H1 (cell line): Measurements from ENCODE around the gene ACY1. TPM values are rescaled to one million over a fixed set of nuclear protein-coding genes. Genes with fewer than 3 reads are reported as not detected.

Source experiments
- CTCF ChIA-PET: fragments of 300-600 bp; sonication (Branson Sonifier 250); formaldehyde crosslinking; loops from one replicate; lab custom pipeline; 2021; ENCODE audit not compliant: partially characterized antibody; lab: Charles Lee
- POLR2A ChIA-PET: fragments of 300-600 bp; sonication (Branson Sonifier 250); formaldehyde crosslinking; loops from one replicate; lab custom pipeline; 2021; ENCODE audit warnings: inconsistent platforms; ENCODE audit not compliant: partially characterized antibody; lab: Charles Lee
- DNase-seq, 2 experiments: peaks; one replicate each; pipeline versions ENCODE4 v3.0.0 to v3.0.0-alpha.2; 2010 to 2022; ENCODE audit warnings: low spot score in 2 of 2, low read depth in 1 of 2, mixed read lengths in 1 of 2
- FAIRE-seq: peaks from 2 replicates; lab custom pipeline; 2011; peaks lifted over from hg19 to GRCh38; lab: Jason Lieb, UNC
- H2AFZ ChIP-seq: 2 replicates; pipeline ENCODE4 v1.8.1; 2012; ENCODE audit warnings: low read length, inconsistent platforms
- H2AK5ac ChIP-seq: 2 replicates; pipeline ENCODE4 v1.6.1; 2013; ENCODE audit warnings: low read depth, low read length
- H2BK120ac ChIP-seq: replicated peaks from 2 replicates; pipeline ENCODE3; 2013; ENCODE audit warnings: low read depth, low read length, inconsistent platforms
- H2BK12ac ChIP-seq: 2 replicates; pipeline ENCODE4 v1.6.1; 2013; ENCODE audit warnings: low read depth, low read length
- H2BK15ac ChIP-seq: 2 replicates; pipeline ENCODE4 v1.6.1; 2013; ENCODE audit warnings: low read length
- H2BK20ac ChIP-seq: 2 replicates; pipeline ENCODE4 v1.6.1; 2013; ENCODE audit warnings: low read length
- H2BK5ac ChIP-seq: 2 replicates; pipeline ENCODE4 v1.6.1; 2013; ENCODE audit warnings: low read depth, low read length
- H3K14ac ChIP-seq: 2 replicates; pipeline ENCODE4 v1.6.1; 2013; ENCODE audit warnings: inconsistent platforms; ENCODE audit not compliant: insufficient read length
- H3K18ac ChIP-seq: 2 replicates; pipeline ENCODE4 v1.6.1; 2013; ENCODE audit warnings: low read length; ENCODE audit errors: extremely low read depth
- H3K23ac ChIP-seq: 2 replicates; pipeline ENCODE4 v1.6.1; 2013; ENCODE audit warnings: inconsistent platforms; ENCODE audit not compliant: insufficient read length
- H3K23me2 ChIP-seq: 2 replicates; pipeline ENCODE4 v1.6.1; 2013; ENCODE audit warnings: low read depth, low read length
- H3K27ac ChIP-seq: 2 replicates; pipeline ENCODE4 v1.6.1; 2011; ENCODE audit warnings: low read depth, low read length, inconsistent platforms
- H3K27me3 ChIP-seq, 4 experiments: replicated peaks in 1 of 4; 1 replicate in 1 of 4; 2 replicates in 3 of 4; pipeline versions ENCODE4 v1.6.1 to v1.8.1; 2011 to 2013; ENCODE audit warnings: low read length in 3 of 4, mild to moderate bottlenecking in 3 of 4, inconsistent platforms in 2 of 4, mixed read lengths in 2 of 4, moderate library complexity in 1 of 4; ENCODE audit not compliant: control insufficient read depth in 3 of 4, insufficient read depth in 3 of 4; ENCODE audit errors: extremely low read depth in 1 of 4
- H3K36me3 ChIP-seq, 4 experiments: 2 replicates each; pipeline versions ENCODE4 v1.6.1 to v1.8.1; 2011 to 2013; ENCODE audit warnings: mild to moderate bottlenecking in 4 of 4, low read length in 3 of 4, moderate library complexity in 2 of 4, control low read depth in 1 of 4, inconsistent platforms in 1 of 4; ENCODE audit not compliant: insufficient read depth in 4 of 4, control insufficient read depth in 2 of 4
- H3K4ac ChIP-seq: replicated peaks from 2 replicates; pipeline ENCODE3; 2013; ENCODE audit warnings: low read length, low read depth, mixed read lengths, inconsistent platforms; ENCODE audit not compliant: insufficient read length
- H3K4me1 ChIP-seq, 4 experiments: replicated peaks in 1 of 4; 1 replicate in 1 of 4; 2 replicates in 3 of 4; pipeline versions ENCODE4 v1.6.1 to v1.8.1; 2011 to 2013; ENCODE audit warnings: low read length in 3 of 4, inconsistent platforms in 2 of 4, mixed read lengths in 1 of 4; ENCODE audit not compliant: insufficient read depth in 4 of 4, control insufficient read depth in 3 of 4
- H3K4me2 ChIP-seq, 2 experiments: 2 replicates each; pipeline versions ENCODE4 v1.6.1 to v1.8.1; 2011 to 2013; ENCODE audit warnings: low read depth in 2 of 2, low read length in 2 of 2, control low read depth in 1 of 2, inconsistent platforms in 1 of 2, mild to moderate bottlenecking in 1 of 2; ENCODE audit not compliant: insufficient read depth in 1 of 2
- H3K4me3 ChIP-seq, 4 experiments: fragments of 200-600, 300-600 bp in 1 of 4; sonication (generic), shearing (Covaris generic), sonication (Bioruptor Twin) in 1 of 4; 2 replicates each; pipeline versions ENCODE4 v1.5.1 to v1.8.1; 2011 to 2016; ENCODE audit warnings: low read length in 4 of 4, low read depth in 3 of 4, control low read depth in 2 of 4, inconsistent platforms in 2 of 4, mild to moderate bottlenecking in 2 of 4, mixed read lengths in 1 of 4, moderate library complexity in 1 of 4; ENCODE audit not compliant: insufficient read depth in 2 of 4; ENCODE audit errors: extremely low read depth in 1 of 4
- H3K56ac ChIP-seq: replicated peaks from 2 replicates; pipeline ENCODE3; 2013; ENCODE audit warnings: low read depth, mild to moderate bottlenecking, mixed read lengths, low read length, inconsistent platforms; ENCODE audit not compliant: insufficient read length
- H3K79me1 ChIP-seq: 2 replicates; pipeline ENCODE4 v1.6.1; 2013; ENCODE audit warnings: low read depth, low read length, control low read depth
- H3K79me2 ChIP-seq, 2 experiments: 2 replicates each; pipeline versions ENCODE4 v1.6.1 to v1.8.1; 2012 to 2013; ENCODE audit warnings: low read length in 2 of 2, mild to moderate bottlenecking in 2 of 2, inconsistent platforms in 1 of 2; ENCODE audit not compliant: insufficient read depth in 2 of 2, control insufficient read depth in 1 of 2
- H3K9ac ChIP-seq, 4 experiments: replicated peaks in 1 of 4; 1 replicate in 1 of 4; 2 replicates in 3 of 4; pipeline versions ENCODE4 v1.6.1 to v1.8.1; 2011 to 2013; ENCODE audit warnings: low read depth in 3 of 4, low read length in 3 of 4, control low read depth in 2 of 4, mild to moderate bottlenecking in 2 of 4, moderate library complexity in 2 of 4, inconsistent platforms in 1 of 4; ENCODE audit errors: extremely low read depth in 1 of 4
- H3K9me3 ChIP-seq, 2 experiments: 2 replicates each; pipeline versions ENCODE4 v1.6.1 to v1.8.1; 2012 to 2013; ENCODE audit warnings: mild to moderate bottlenecking in 2 of 2, moderate library complexity in 2 of 2, control low read depth in 1 of 2, inconsistent platforms in 1 of 2, low read depth in 1 of 2, low read length in 1 of 2, mixed read lengths in 1 of 2; ENCODE audit not compliant: insufficient read depth in 2 of 2
- H4K20me1 ChIP-seq, 2 experiments: replicated peaks in 1 of 2; 2 replicates each; pipeline versions ENCODE3 to v1.8.1; 2011 to 2013; ENCODE audit warnings: inconsistent platforms in 2 of 2, low read length in 2 of 2, mild to moderate bottlenecking in 1 of 2; ENCODE audit not compliant: insufficient read depth in 2 of 2, control insufficient read depth in 1 of 2
- H4K5ac ChIP-seq: 2 replicates; pipeline ENCODE4 v1.6.1; 2013; ENCODE audit warnings: low read length, low read depth, mixed read lengths, inconsistent platforms; ENCODE audit not compliant: insufficient read length
- H4K8ac ChIP-seq: 2 replicates; pipeline ENCODE4 v1.8.0; 2013; ENCODE audit warnings: mild to moderate bottlenecking, moderate library complexity, low read length, inconsistent platforms; ENCODE audit not compliant: insufficient read depth; ENCODE audit errors: extremely low read depth
- H4K91ac ChIP-seq: replicated peaks from 2 replicates; pipeline ENCODE3; 2013; ENCODE audit warnings: low read length, mixed read lengths, inconsistent platforms; ENCODE audit not compliant: insufficient read length
- ATF3 ChIP-seq: IDR thresholded peaks from 2 replicates; pipeline ENCODE4 v1.6.1; 2011; ENCODE audit warnings: low read depth, mild to moderate bottlenecking, low read length; ENCODE audit not compliant: insufficient read depth
- CTBP2 ChIP-seq: IDR thresholded peaks from 2 replicates; pipeline ENCODE4 v1.7.0; 2011; ENCODE audit warnings: borderline replicate concordance, mild to moderate bottlenecking, moderate library complexity, mixed read lengths, low read length; ENCODE audit not compliant: insufficient read depth, insufficient read length
- GABPA ChIP-seq: IDR thresholded peaks from 2 replicates; pipeline ENCODE4 v1.6.1; 2011; ENCODE audit warnings: mild to moderate bottlenecking, low read length, moderate library complexity, borderline replicate concordance; ENCODE audit not compliant: insufficient read depth
- HDAC2 ChIP-seq, 2 experiments: fragments of 300-600 bp in 1 of 2; sonication (generic) in 1 of 2; IDR thresholded peaks; 2 replicates each; pipeline ENCODE4 v1.6.1; 2011 to 2012; ENCODE audit warnings: low read depth in 2 of 2, low read length in 2 of 2, mild to moderate bottlenecking in 2 of 2, moderate library complexity in 2 of 2, borderline replicate concordance in 1 of 2, inconsistent platforms in 1 of 2
- HDAC6 ChIP-seq: IDR thresholded peaks from one replicate; pipeline ENCODE4 v1.7.1; 2012; ENCODE audit warnings: low read depth, mild to moderate bottlenecking, inconsistent platforms, low read length, moderate library complexity
- JUND ChIP-seq: IDR thresholded peaks from 2 replicates; pipeline ENCODE4 v1.6.1; 2011; ENCODE audit warnings: mild to moderate bottlenecking, improper control_type of control experiment, low read length
- NANOG ChIP-seq: IDR thresholded peaks from 2 replicates; pipeline ENCODE4 v1.6.1; 2011; ENCODE audit warnings: low read length, low read depth, mild to moderate bottlenecking, inconsistent platforms; ENCODE audit not compliant: insufficient read depth, poor library complexity, severe bottlenecking
- POLR2A ChIP-seq, 2 experiments: IDR thresholded peaks; 1 replicate in 1 of 2; 2 replicates in 1 of 2; pipeline ENCODE4 v1.6.1; 2011; ENCODE audit warnings: low read depth in 2 of 2, low read length in 2 of 2, mild to moderate bottlenecking in 2 of 2; ENCODE audit errors: control extremely low read depth in 1 of 2
- SP1 ChIP-seq: IDR thresholded peaks from 2 replicates; pipeline ENCODE4 v1.6.1; 2011; ENCODE audit warnings: low read depth, low read length
- SRF ChIP-seq: IDR thresholded peaks from 2 replicates; pipeline ENCODE4 v1.6.1; 2011; ENCODE audit warnings: mild to moderate bottlenecking, low read depth, low read length, moderate library complexity
- SUZ12 ChIP-seq: fragments of 200-600 bp; sonication (generic); IDR thresholded peaks from 2 replicates; pipeline ENCODE4 v1.6.1; 2012; ENCODE audit warnings: mild to moderate bottlenecking, inconsistent platforms, low read length, moderate library complexity, mixed read lengths
- ZNF274 ChIP-seq: IDR thresholded peaks from 2 replicates; pipeline ENCODE4 v1.7.0; 2012; ENCODE audit warnings: low read length, borderline replicate concordance; ENCODE audit errors: extremely low read depth
- polyA plus RNA-seq, 7 experiments: library from polyadenylated mRNA; depleted of rRNA in 3 of 7; stranded (reverse) in 5 of 7; unstranded in 2 of 7; fragments of >200 nt in 5 of 7; fragments of 200-250 nt in 2 of 7; gene quantifications; 1 replicate in 5 of 7; 2 replicates in 1 of 7; 4 replicates in 1 of 7; pipeline versions ENCODE4 v1.2.1 to v1.2.3, GENCODE V29; 2011 to 2013; ENCODE audit warnings: missing spikeins in 2 of 7, mixed read lengths in 2 of 7
- total RNA-seq: library from RNA; stranded (reverse); fragmentation: NEBNext Ultra II Directional; extraction: Animal tissue kit (Norgen Biotek cat#: 25700); gene quantifications from 2 replicates; pipeline ENCODE4 v1.2.1, GENCODE V29; 2021

Gene ACY1
- total and polyA plus RNA-seq, 2 of the 8 experiments (the other 6 are each of a cell fraction or from before 2014, with no cell fraction given) = 48.3 to 113 TPM

- ChIA-PET POLR2A (interaction anchor here (7.2 kb wide), 1 partner anchor 17 kb away, joined by 95 read pairs; the partner anchor contains the start of gene RPL29), CTCF (interaction anchor here (0.7 to 24.7 kb wide), 6 partner anchors 8 to 112 kb away, joined by 3 to 984 read pairs (median 16); partner anchors contain the start of gene DUSP7)
- Histone ChIP-seq H2BK15ac (no peak overlapping the region), H3K18ac (no peak overlapping the region), H3K4me3 (no peak overlapping the region), H3K4me2 (no peak overlapping the region), H3K79me1 (no peaks in the 10 kb centered on the region), H3K23me2 (peaks cover 7% of the 10 kb centered on the region; the same call in 1 of the 2 replicates), H3K27ac (no peak overlapping the region), H2AFZ (no peak overlapping the region), H3K9me3 (no peaks in the 10 kb centered on the region), H3K9ac (no peak overlapping the region), H2BK12ac (no peak overlapping the region), H3K27me3 (no peaks in the 10 kb centered on the region; a peak in 1 of 7 replicates), H3K23ac (no peak overlapping the region), H2BK20ac (no peak overlapping the region), H3K14ac (no peak overlapping the region), H3K79me2 (no peaks in the 10 kb centered on the region), H3K4ac (no peak overlapping the region), H3K56ac (no peak overlapping the region), H2AK5ac (no peak overlapping the region), H3K36me3 (no peaks in the 10 kb centered on the region), H4K91ac (no peak overlapping the region), H2BK120ac (no peak overlapping the region), H3K4me1 (peaks cover 4 to 17% (median 14%) of the 10 kb centered on the region in 4 experiments), H4K8ac (no peak overlapping the region), H4K20me1 (peaks cover 0 to 1% of the 10 kb centered on the region in 2 experiments), H2BK5ac (no peak overlapping the region), H4K5ac (no peak overlapping the region)
- FAIRE-seq (no peak), DNase-seq (no peak)
- TF ChIP-seq SP1 = no peak
- no peak for TF ChIP-seq SRF
- TF ChIP-seq ZNF274 = no peak
- no peak for TF ChIP-seq NANOG
- no peak for TF ChIP-seq ATF3
- TF ChIP-seq SUZ12 = no peak
- TF ChIP-seq CTBP2 = no peak
- TF ChIP-seq POLR2A (IDR thresholded peaks at IDR 0.05; ENCODE audit: control extremely low read depth in 1 of 2, low read depth in 2 of 2, low read length in 2 of 2) = no peak
- TF ChIP-seq GABPA = no peak
- TF ChIP-seq HDAC2 (IDR thresholded peaks at IDR 0.05; ENCODE audit: borderline replicate concordance in 1 of 2, low read depth in 2 of 2, low read length in 2 of 2) = no peak
- TF ChIP-seq HDAC6 = no peak
- no peak for TF ChIP-seq JUND
Measured at GRCh38 chr3:52010431-52010830, 27.1 kb downstream of the ACY1 start.
